NCI-H345 treated with DMSO at 0.1 percent for 48 hours (cell line): ENCODE data around the gene CCDC33.
A peak's percentile ranks its signal among the peaks of the same experiment; 100 is the strongest.

Source experiments
- DNase-seq: peaks from one replicate; lab custom pipeline; 2025; ENCODE audit not compliant: unreplicated experiment; lab: John Stamatoyannopoulos, UW

The CCDC33 gene

GRCh38 chr15:74378848-74379247 is 142.7 kb downstream of the CCDC33 start:
- DNase-seq = no peak

- no peak for DNase-seq
Measured at GRCh38 chr15:74380361-74381189, 144.4 kb downstream of the CCDC33 start.

DNA sequence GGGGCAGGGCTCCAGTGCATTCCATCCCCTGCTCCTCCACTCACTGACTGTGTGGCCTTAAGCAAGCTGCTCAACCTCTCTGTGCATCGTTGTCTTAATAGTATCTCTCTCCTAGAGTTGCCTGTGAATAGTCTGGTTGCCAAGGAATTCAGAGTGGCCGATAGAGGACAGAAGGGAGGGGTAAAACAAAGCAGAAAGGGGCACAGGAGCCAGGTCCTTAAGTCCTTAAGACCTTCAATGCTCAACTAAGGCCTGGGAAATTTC is 145.0 kb downstream of the CCDC33 start:
- DNase-seq = no peak

- no peak for DNase-seq
Measured at GRCh38 chr15:74381481-74381880, 145.4 kb downstream of the CCDC33 start.

DNA sequence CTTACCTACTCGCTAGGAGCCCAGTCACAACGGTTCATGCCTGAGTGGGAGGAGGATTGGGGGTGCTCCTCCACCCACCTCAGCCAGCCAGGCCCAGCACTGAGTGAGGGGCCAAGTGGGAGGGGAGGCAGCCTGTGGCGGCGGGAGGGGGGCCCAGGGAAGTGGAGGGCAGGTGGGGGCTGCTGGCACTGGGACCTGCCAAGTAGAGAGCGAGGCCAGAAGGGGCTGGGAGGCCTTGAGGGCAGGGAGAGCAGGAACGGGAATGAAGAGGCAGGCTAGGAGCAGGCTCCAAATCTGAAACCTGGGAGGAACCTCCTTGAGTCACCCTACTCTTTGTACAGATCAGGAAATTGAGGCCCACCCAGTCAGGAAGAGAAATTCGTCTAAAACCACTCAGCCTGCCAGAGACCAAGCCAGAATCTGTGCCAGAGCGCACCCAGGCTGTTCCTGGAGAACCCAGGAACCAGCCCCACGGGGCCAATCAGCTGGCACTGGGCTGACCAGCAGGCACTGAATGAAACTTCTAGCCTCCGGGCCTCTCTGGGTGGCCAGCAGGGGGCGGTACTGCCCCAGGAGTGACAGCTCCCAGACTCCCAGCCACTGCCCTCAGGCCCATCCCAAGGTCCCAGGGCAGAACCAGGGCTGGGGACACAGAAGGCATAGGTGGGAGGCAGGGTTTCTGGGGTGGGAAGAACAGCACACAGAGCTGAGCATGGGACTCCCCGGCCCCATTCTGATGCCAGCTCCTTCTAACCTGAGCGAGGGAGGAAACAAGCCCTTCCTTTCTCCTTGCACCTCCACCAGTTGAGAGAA is 146.1 kb downstream of the CCDC33 start:
- DNase-seq = peak; percentile 3

GRCh38 chr15:74383286-74383685 is 147.2 kb downstream of the CCDC33 start:
- no peak for DNase-seq

DNA sequence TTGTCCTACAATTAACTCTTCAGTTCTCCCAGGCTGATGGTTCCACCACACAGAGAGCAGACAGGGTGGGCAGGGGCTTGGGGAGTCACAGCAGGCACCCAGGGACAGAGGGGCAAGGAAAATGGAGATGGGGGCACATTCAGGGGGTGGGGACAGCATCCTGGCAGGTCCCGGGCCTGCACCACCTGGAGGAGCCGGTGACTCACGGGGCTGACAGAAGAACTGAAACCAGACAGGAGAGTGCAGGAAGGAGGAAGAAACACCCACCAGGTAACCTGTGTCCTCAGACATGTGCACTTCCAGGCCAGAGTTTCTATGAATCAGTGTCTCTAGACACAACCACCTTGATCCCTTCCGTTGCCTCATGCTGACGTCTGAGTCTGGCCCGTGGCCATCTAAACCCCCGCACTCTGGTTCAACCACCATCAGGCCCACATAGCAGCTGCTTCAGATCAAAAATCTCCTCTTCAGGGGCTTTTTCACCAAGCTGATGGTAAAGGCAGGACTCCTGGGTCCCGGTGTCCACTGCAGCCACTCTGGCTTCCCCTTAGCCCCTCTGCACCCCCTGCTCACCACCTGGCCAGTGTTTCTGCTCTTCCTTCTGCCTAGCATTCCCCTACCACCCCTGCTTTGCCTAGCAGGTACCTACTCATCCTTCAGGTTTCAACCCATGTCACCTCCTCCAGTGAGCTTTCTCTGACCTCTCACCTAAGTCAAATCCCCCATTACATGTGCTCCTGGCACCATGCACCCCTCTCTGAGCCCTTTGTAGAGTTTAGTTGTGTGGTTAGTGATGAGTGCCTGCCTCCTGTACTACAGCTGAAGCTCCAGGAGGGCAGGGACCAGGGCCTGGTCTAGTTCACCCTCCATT is 147.8 kb downstream of the CCDC33 start:
- no peak for DNase-seq

DNA sequence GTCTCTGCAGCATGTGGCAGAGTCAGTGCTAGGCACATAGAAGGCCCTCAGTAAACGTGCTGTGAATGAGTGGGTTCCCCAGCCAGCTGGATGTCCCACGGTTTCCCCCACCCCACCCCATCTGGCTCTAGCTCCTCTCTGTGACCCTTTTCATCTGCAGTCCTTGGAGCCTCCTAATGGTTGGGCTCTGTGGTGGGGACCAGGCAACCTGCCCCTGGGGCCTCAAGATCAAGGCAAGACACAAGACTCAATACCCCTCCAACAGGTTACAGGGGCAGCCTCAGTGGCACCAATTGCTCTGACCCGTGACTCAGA is 148.4 kb downstream of the CCDC33 start:
- no peak for DNase-seq

DNA sequence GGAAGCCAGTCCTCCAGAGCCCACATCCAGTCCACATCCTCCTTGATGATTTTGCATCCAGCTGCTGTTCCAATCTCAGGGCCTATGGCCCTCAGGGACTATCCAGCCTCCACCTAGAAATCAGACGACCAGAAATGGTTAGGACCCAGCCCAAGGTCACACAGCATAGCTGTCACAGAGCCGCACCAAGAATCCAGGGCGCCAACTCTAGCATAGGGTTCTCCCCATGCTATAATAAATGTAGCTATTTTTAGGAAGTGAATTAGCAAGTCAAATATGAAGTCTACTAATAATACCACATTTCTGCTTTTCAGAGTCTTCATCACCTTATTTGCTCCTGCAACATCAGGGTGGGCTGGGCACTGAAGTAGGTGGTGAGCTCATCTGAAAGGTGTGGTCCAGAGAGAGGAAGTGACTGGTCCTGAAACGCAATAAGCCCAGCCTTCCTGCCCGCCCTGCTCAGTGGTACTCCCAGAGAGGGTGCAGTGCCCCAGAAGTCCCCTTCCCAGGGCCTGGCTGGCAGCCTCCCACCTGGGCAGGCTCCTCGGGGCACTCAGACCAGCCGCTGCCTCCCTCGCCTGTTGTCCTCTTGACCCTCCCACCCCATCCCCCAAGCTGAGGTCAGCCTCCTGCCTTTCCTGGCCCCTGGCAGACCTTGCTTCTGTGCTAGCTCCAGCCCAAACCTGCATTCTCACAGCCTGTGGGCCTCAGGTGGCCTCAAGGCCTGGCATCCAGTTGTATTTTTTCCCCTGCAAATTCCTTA is 148.9 kb downstream of the CCDC33 start:
- no peak for DNase-seq

GRCh38 chr15:74385733-74386132 is 149.6 kb downstream of the CCDC33 start:
- no peak for DNase-seq
